ENCODE results near the gene SETD7. TPM values are rescaled to one million over a fixed set of nuclear protein-coding genes. Genes with fewer than 3 reads are reported as not detected.
A peak's percentile ranks its signal among the peaks of the same experiment; 100 is the strongest.

The SETD7 gene
- total and polyA plus RNA-seq, 8 donors, result 9.7 to 96.9 (median 31.5) TPM

DNA sequence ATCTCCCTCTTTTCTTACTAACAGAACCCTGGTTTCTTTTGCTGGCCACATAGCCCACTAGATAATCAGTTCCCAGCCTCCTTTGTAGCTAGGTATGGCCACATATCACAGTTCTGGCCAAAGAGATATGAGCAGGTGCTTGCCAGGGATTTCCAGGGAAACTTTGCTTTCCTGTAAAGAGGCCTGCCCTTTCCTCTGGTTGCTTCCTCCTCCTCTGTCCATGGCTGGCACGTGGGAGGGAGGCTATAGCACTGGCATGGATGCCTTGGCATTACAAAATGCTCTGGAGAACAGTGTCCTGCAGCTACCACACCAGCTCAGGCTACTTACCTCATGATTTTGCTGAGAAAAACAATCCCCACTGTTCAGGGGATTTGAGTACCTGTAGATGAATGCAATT lies 74.6 kb downstream of the SETD7 start:
- H3K36me3 ChIP-seq, result no peaks in the 10 kb centered on the region
- WGBS, 5 donors, result 8 to 50% (median 33%) methylated on average over 1 of the region's 1 CpG
- TF ChIP-seq CTCF (IDR thresholded peaks at IDR 0.05) (no peak), POLR2A (IDR thresholded peaks at IDR 0.05) (no peak), EP300 (IDR thresholded peaks at IDR 0.05) (no peak), POLR2AphosphoS5 (IDR thresholded peaks at IDR 0.05) (peak in 1 of 3 donors; percentile 37)
- intact Hi-C loops (cut with DNase I; ENCODE audit: low total_unique reads), result no loop called here
- DNase-seq, result no peak
- peaks cover 0 to 7% (median 2%) of the 10 kb centered on the region in 4 donors for H3K4me1 ChIP-seq
- H3K4me3 ChIP-seq, result no peak overlapping the region
- H3K9me3 ChIP-seq, result no peaks in the 10 kb centered on the region
- no peak overlapping the region for H3K27ac ChIP-seq
- H3K27me3 ChIP-seq, result no peaks in the 10 kb centered on the region

DNA sequence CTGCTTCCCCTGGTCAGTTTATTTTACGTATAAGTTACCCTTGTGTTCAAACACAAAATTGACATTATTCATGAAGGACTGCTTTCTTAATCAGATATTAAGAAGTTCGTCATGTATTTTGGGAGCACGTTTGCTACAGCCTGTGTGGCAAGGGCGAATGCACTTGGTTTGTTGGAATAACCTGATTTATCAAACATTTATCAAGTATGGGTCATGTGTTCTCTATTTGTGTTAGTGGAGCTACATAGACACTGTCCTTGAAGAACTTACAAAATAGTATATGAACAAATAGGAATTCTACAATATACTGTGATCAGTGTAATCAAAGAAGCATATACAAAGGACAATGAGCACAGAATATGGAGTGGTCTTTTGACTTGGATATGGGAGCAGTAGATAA lies 79.7 kb downstream of the SETD7 start:
- no peak for DNase-seq
- H3K27me3 ChIP-seq, result no peaks in the 10 kb centered on the region
- no peaks in the 10 kb centered on the region for H3K9me3 ChIP-seq
- intact Hi-C loops (cut with DNase I; ENCODE audit: low total_unique reads), result no loop called here
- WGBS, 5 donors, result 46 to 78% (median 62%) methylated on average over 4 of the region's 4 CpGs
- no peak for TF ChIP-seq POLR2AphosphoS5 (IDR thresholded peaks at IDR 0.05)
- no peak for TF ChIP-seq CTCF (IDR thresholded peaks at IDR 0.05)
- TF ChIP-seq EP300 (IDR thresholded peaks at IDR 0.05), result no peak
- no peak for TF ChIP-seq POLR2A (IDR thresholded peaks at IDR 0.05)
- H3K27ac ChIP-seq, result no peak overlapping the region
- peaks cover 7 to 26% (median 21%) of the 10 kb centered on the region in 4 donors for H3K36me3 ChIP-seq
- H3K4me1 ChIP-seq, result peaks cover 0 to 5% (median under 1%) of the 10 kb centered on the region in 4 donors
- no peak overlapping the region for H3K4me3 ChIP-seq

- no peak overlapping the region for H3K27ac ChIP-seq
- peaks cover 0 to 8% (median 4%) of the 10 kb centered on the region in 4 donors for H3K9me3 ChIP-seq
- intact Hi-C loops (cut with DNase I; ENCODE audit: low total_unique reads), result no loop called here
- DNase-seq, result no peak
- no peak overlapping the region for H3K4me3 ChIP-seq
- peaks cover 7 to 26% (median 21%) of the 10 kb centered on the region in 4 donors for H3K36me3 ChIP-seq
- WGBS, 5 donors, result 74 to 86% (median 81%) methylated on average over 3 of the region's 3 CpGs
- peaks cover 0 to 25% (median 14%) of the 10 kb centered on the region in 4 donors for H3K4me1 ChIP-seq
- no peaks in the 10 kb centered on the region for H3K27me3 ChIP-seq
- TF ChIP-seq CTCF (IDR thresholded peaks at IDR 0.05) (no peak), POLR2AphosphoS5 (IDR thresholded peaks at IDR 0.05) (no peak), POLR2A (IDR thresholded peaks at IDR 0.05) (no peak)
These were observed 83.2 kb downstream of the SETD7 start for GRCh38 chr4:139472852-139473251.

GRCh38 chr4:139470997-139471665 lies 84.9 kb downstream of the SETD7 start:
- 84 to 94% (median 92%) methylated on average over 6 of the region's 6 CpGs for WGBS, 5 donors
- no peak overlapping the region for H3K4me3 ChIP-seq
- no peaks in the 10 kb centered on the region for H3K27me3 ChIP-seq
- H3K4me1 ChIP-seq, result peaks cover 0 to 25% (median 14%) of the 10 kb centered on the region in 4 donors
- peaks cover 0 to 8% (median 4%) of the 10 kb centered on the region in 4 donors for H3K9me3 ChIP-seq
- H3K36me3 ChIP-seq, result peaks cover 7 to 26% (median 21%) of the 10 kb centered on the region in 4 donors
- DNase-seq, result no peak
- intact Hi-C loops (cut with DNase I; ENCODE audit: low total_unique reads), result no loop called here
- H3K27ac ChIP-seq, result no peak overlapping the region
- TF ChIP-seq CTCF (IDR thresholded peaks at IDR 0.05) (no peak), POLR2A (IDR thresholded peaks at IDR 0.05) (no peak), EP300 (IDR thresholded peaks at IDR 0.05) (no peak), POLR2AphosphoS5 (IDR thresholded peaks at IDR 0.05) (no peak)

Data from stomach (tissue), 9 donors.